Measurements from ENCODE around the gene PRKN. TPM values are rescaled to one million over a fixed set of nuclear protein-coding genes. Genes with fewer than 3 reads are reported as not detected.

PRKN gene
- total and polyA plus RNA-seq, 2 donors (not counting 3 experiments of a cell fraction or from before 2014, with no cell fraction given): 0.06 TPM; not detected in 1

DNA sequence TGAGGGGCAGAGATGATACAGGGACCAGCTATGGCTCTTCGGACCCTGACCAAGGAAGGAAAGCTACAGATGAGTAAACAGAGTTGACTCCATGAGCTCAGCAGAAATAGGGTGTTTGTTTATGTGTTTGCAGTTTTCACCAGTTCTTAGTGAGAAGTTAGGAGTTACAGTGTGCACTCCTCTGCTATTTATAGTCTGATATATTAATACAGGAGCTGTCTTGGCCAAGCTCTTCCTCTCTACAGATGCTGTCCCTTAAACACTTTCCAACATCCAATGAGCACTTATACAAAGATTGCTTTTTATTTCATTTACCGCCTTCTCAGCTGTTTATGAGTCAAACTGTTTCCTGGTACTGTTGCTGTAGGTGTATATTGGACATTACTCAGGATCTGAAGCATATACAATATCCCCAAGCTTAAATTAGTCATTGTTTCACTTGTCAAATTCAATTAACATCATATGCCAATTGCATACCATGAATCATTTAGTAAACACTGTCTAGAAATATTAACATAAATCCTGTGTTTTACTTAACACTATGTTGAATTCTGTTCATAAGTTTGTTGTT lies 618.0 kb downstream of the PRKN start:
- Histone ChIP-seq H2AFZ (ENCODE audit: low read depth, low read length) (no peak overlapping the region), H3K27ac (ENCODE audit: insufficient read depth, low read depth, low read length) (no peak overlapping the region), H4K20me1 (replicated peaks; ENCODE audit: control insufficient read depth, extremely low read depth, insufficient read depth, low read length) (no peaks in the 10 kb centered on the region), H3K4me1 (ENCODE audit: control insufficient read depth, extremely low read depth, insufficient read depth, low read length) (peaks cover 4% of the 10 kb centered on the region), H3K9me1 (replicated peaks; ENCODE audit: control insufficient read depth, extremely low read depth, insufficient read depth, low read length) (no peaks in the 10 kb centered on the region), H3K79me2 (ENCODE audit: control insufficient read depth, insufficient read depth, low read length) (no peaks in the 10 kb centered on the region), H3K4me2 (ENCODE audit: insufficient read depth, low read length) (no peak overlapping the region), H3K27me3 (ENCODE audit: control insufficient read depth in 2 of 2, insufficient read depth in 2 of 2, low read length in 2 of 2) (no peaks in the 10 kb centered on the region), H3K36me3 (ENCODE audit: control insufficient read depth in 2 of 2, extremely low read depth in 1 of 2, insufficient read depth in 2 of 2, low read length in 2 of 2) (no peaks in the 10 kb centered on the region), H3K9ac (replicated peaks; ENCODE audit: extremely low read depth, insufficient read depth, low read length) (no peak overlapping the region), H3K4me3 (replicated peaks in 1 of 3; ENCODE audit: insufficient read depth in 1 of 3, low read depth in 1 of 3, low read length in 3 of 3) (no peak overlapping the region), H3K9me3 (replicated peaks; ENCODE audit: control insufficient read depth, insufficient read depth, low read length) (no peaks in the 10 kb centered on the region)
- dilution Hi-C loops (cut with MboI; ENCODE audit: extremely low pct_ligation_motif_present, low sequenced_read_pairs) (no loop called here), intact Hi-C loops (cut with micrococcal nuclease) (no loop called here)
- BruUV-seq (replicated peaks): no TSS peak
- FAIRE-seq (no peak), DNase-seq (ENCODE audit: low read depth, low spot score) (no peak)
- no peak for TF ChIP-seq GATA2 (IDR thresholded peaks at IDR 0.05; ENCODE audit: insufficient read depth, insufficient read length, low read depth, low read length)
- TF ChIP-seq JUN (IDR thresholded peaks at IDR 0.05; ENCODE audit: borderline replicate concordance, insufficient read depth, insufficient read length, low read depth): peak; percentile 17
- CTCF ChIA-PET: no interaction called here
- POLR2A ChIA-PET: interaction anchor here (0.5 kb wide), 1 partner anchor 18 kb away, joined by 3 read pairs; no protein-coding TSS in a partner anchor

DNA sequence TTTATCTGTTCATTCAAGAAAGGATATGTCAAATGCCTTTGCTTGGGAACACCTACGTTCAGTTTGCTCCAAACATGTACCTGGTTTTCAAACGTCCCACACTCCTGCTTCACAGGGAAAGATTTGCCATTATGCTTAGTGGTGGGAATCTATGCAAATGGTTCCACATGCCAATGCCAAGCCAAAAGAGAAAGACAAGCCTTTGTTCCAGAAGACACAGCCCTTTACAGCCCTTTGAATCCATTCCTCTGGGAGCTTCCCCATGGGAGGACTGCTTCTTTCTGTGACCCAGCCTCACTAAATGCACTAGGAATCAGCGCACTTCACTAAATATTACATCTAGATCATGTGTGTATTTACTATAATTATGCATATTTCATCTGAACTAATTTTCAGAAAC lies 619.5 kb downstream of the PRKN start:
- Histone ChIP-seq H3K4me3 (replicated peaks in 1 of 3; ENCODE audit: insufficient read depth in 1 of 3, low read depth in 1 of 3, low read length in 3 of 3) (no peak overlapping the region), H3K36me3 (ENCODE audit: control insufficient read depth in 2 of 2, extremely low read depth in 1 of 2, insufficient read depth in 2 of 2, low read length in 2 of 2) (no peaks in the 10 kb centered on the region), H3K27me3 (ENCODE audit: control insufficient read depth in 2 of 2, insufficient read depth in 2 of 2, low read length in 2 of 2) (no peaks in the 10 kb centered on the region), H3K4me1 (ENCODE audit: control insufficient read depth, extremely low read depth, insufficient read depth, low read length) (peaks cover 4% of the 10 kb centered on the region), H3K27ac (ENCODE audit: insufficient read depth, low read depth, low read length) (no peak overlapping the region), H2AFZ (ENCODE audit: low read depth, low read length) (no peak overlapping the region), H3K4me2 (ENCODE audit: insufficient read depth, low read length) (no peak overlapping the region), H3K9me1 (replicated peaks; ENCODE audit: control insufficient read depth, extremely low read depth, insufficient read depth, low read length) (no peaks in the 10 kb centered on the region), H4K20me1 (replicated peaks; ENCODE audit: control insufficient read depth, extremely low read depth, insufficient read depth, low read length) (no peaks in the 10 kb centered on the region), H3K9ac (replicated peaks; ENCODE audit: extremely low read depth, insufficient read depth, low read length) (no peak overlapping the region), H3K79me2 (ENCODE audit: control insufficient read depth, insufficient read depth, low read length) (no peaks in the 10 kb centered on the region), H3K9me3 (replicated peaks; ENCODE audit: control insufficient read depth, insufficient read depth, low read length) (no peaks in the 10 kb centered on the region)
- intact Hi-C loops (cut with micrococcal nuclease) (no loop called here), dilution Hi-C loops (cut with MboI; ENCODE audit: extremely low pct_ligation_motif_present, low sequenced_read_pairs) (no loop called here)
- POLR2A ChIA-PET: no interaction called here
- no peak for FAIRE-seq
- DNase-seq (ENCODE audit: low read depth, low spot score): no peak
- TF ChIP-seq GATA2 (IDR thresholded peaks at IDR 0.05; ENCODE audit: insufficient read depth, insufficient read length, low read depth, low read length): no peak
- TF ChIP-seq FOS (IDR thresholded peaks at IDR 0.05; ENCODE audit: borderline replicate concordance, insufficient read depth, low read length): no peak
- TF ChIP-seq, protein P1, sequence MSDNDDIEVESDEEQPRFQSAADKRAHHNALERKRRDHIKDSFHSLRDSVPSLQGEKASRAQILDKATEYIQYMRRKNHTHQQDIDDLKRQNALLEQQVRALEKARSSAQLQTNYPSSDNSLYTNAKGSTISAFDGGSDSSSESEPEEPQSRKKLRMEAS (IDR thresholded peaks at IDR 0.05; ENCODE audit: insufficient read depth, insufficient read length): no peak
- TF ChIP-seq, protein P2, sequence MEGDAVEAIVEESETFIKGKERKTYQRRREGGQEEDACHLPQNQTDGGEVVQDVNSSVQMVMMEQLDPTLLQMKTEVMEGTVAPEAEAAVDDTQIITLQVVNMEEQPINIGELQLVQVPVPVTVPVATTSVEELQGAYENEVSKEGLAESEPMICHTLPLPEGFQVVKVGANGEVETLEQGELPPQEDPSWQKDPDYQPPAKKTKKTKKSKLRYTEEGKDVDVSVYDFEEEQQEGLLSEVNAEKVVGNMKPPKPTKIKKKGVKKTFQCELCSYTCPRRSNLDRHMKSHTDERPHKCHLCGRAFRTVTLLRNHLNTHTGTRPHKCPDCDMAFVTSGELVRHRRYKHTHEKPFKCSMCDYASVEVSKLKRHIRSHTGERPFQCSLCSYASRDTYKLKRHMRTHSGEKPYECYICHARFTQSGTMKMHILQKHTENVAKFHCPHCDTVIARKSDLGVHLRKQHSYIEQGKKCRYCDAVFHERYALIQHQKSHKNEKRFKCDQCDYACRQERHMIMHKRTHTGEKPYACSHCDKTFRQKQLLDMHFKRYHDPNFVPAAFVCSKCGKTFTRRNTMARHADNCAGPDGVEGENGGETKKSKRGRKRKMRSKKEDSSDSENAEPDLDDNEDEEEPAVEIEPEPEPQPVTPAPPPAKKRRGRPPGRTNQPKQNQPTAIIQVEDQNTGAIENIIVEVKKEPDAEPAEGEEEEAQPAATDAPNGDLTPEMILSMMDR (IDR thresholded peaks at IDR 0.05; ENCODE audit: extremely low read depth in 1 of 2, insufficient read depth in 1 of 2, low read depth in 1 of 2, low read length in 2 of 2): no peak
- TF ChIP-seq EZH2 (IDR thresholded peaks at IDR 0.05; ENCODE audit: borderline replicate concordance, low read depth, low read length, severe bottlenecking): no peak
- no peak for TF ChIP-seq JUN (IDR thresholded peaks at IDR 0.05; ENCODE audit: borderline replicate concordance, insufficient read depth, insufficient read length, low read depth)
- no peak for TF ChIP-seq MYC (IDR thresholded peaks at IDR 0.05; ENCODE audit: low read depth, low read length)
- no peak for TF ChIP-seq POLR2A (IDR thresholded peaks at IDR 0.05; ENCODE audit: low read depth, low read length)
- no peak for TF ChIP-seq POLR2AphosphoS5 (IDR thresholded peaks at IDR 0.05; ENCODE audit: insufficient read depth, low read depth, low read length)
- no TSS peak for BruUV-seq (replicated peaks)
- CTCF ChIA-PET: no interaction called here

Measured in endothelial cell of umbilical vein (primary cell).